K562 (cell line): ENCODE results near the gene BRSK1. TPM values are rescaled to one million over a fixed set of nuclear protein-coding genes. Genes with fewer than 3 reads are reported as not detected.

Source experiments
- ATF4 ChIP-seq: fragments of 450-650 bp; formaldehyde crosslinking; IDR thresholded peaks from 2 replicates; pipeline ENCODE4 v1.4.0; 2022; ENCODE audit warnings: mild to moderate bottlenecking, moderate library complexity
- CBX3 ChIP-seq, 2 experiments: IDR thresholded peaks; 1 replicate in 1 of 2; 2 replicates in 1 of 2; pipeline ENCODE4 v1.6.1; 2012; ENCODE audit warnings: inconsistent platforms in 2 of 2, low read length in 2 of 2, borderline replicate concordance in 1 of 2, control low read depth in 1 of 2
- MITF ChIP-seq: IDR thresholded peaks from 2 replicates; pipeline ENCODE4 v1.6.1; 2014; ENCODE audit warnings: antibody characterized with exemption
- PHTF2 ChIP-seq: fragments of 250-450 bp; sonication (Bioruptor Pico); IDR thresholded peaks from 2 replicates; pipeline ENCODE4 v1.5.0; 2021; ENCODE audit warnings: mild to moderate bottlenecking
- POLR2B ChIP-seq: fragments of 450-650 bp; IDR thresholded peaks from 2 replicates; pipeline ENCODE4 v1.6.1; 2018; ENCODE audit warnings: low read depth; ENCODE audit not compliant: partially characterized antibody
- TOE1 ChIP-seq, 2 experiments: fragments of 450-650 bp in 1 of 2; sonication (generic) in 1 of 2; formaldehyde crosslinking in 1 of 2; IDR thresholded peaks; 2 replicates each; pipeline versions ENCODE4 v1.7.1 to v1.8.0; 2016 to 2022; ENCODE audit warnings: borderline replicate concordance in 2 of 2, mild to moderate bottlenecking in 2 of 2, antibody characterized with exemption in 1 of 2, inconsistent platforms in 1 of 2, low read depth in 1 of 2, missing genetic modification reagents in 1 of 2, moderate library complexity in 1 of 2
- TSHZ1 ChIP-seq: fragments of 250-450 bp; sonication (Bioruptor Pico); IDR thresholded peaks from 2 replicates; pipeline ENCODE4 v1.4.0; 2020; ENCODE audit warnings: mild to moderate bottlenecking, moderate library complexity
- ZHX1 ChIP-seq: fragments of 150-350 bp; conservative IDR thresholded peaks from 2 replicates; pipeline ENCODE4 v1.6.1; 2014; ENCODE audit warnings: low read length
- ZNF609 ChIP-seq: sonication (generic); formaldehyde crosslinking; IDR thresholded peaks from 2 replicates; pipeline ENCODE4 v1.8.1; 2023; ENCODE audit warnings: missing genetic modification reagents, mild to moderate bottlenecking, borderline replicate concordance
- polyA plus RNA-seq, 8 experiments: library from polyadenylated mRNA; depleted of rRNA in 4 of 8; stranded (reverse) in 5 of 8; unstranded in 3 of 8; fragments of >200 nt; fragmentation: Nextera tagmentation in 2 of 8; fragmentation: Illumina TruSeq in 1 of 8; extraction: Ambion mirVana in 2 of 8; extraction: Trizol in 1 of 8; gene quantifications; 2 replicates each; pipeline versions ENCODE4 v1.2.1 to v1.2.3, GENCODE V29; 2011 to 2014; ENCODE audit warnings: inconsistent platforms in 1 of 8, missing spikeins in 1 of 8
- total RNA-seq, 7 experiments: library from RNA; depleted of rRNA in 6 of 7; stranded (reverse); fragments of >200 nt in 6 of 7; fragmentation: Illumina TruSeq in 2 of 7; extraction: Trizol in 2 of 7; gene quantifications; 2 replicates each; pipeline versions ENCODE4 v1.2.1 to v1.2.3, GENCODE V29; 2011 to 2021; ENCODE audit warnings: low replicate concordance in 1 of 7

Gene BRSK1
- total and polyA plus RNA-seq, 9 of the 15 experiments (the other 6 are each of a cell fraction or from before 2014, with no cell fraction given), result 1.7 to 9.3 (median 3.8) TPM; not detected in 2

- TF ChIP-seq ZHX1 (no peak), TOE1 (IDR thresholded peaks at IDR 0.05; ENCODE audit: borderline replicate concordance) (no peak), TOE1 (CRISPR knock-in tag; IDR thresholded peaks at IDR 0.05; ENCODE audit: borderline replicate concordance, low read depth) (no peak), PHTF2 (CRISPR knock-in tag) (no peak), MITF (no peak), ATF4 (CRISPR knock-in tag) (no peak), TSHZ1 (CRISPR knock-in tag) (no peak), ZNF609 (no peak), POLR2B (peak; percentile 36), CBX3 (IDR thresholded peaks at IDR 0.05; ENCODE audit: borderline replicate concordance in 1 of 2, low read length in 2 of 2) (0 out of 3 replicates have a peak, but pooled peaks of 1 of the 2 experiments have one; percentile 39)
Measured at GRCh38 chr19:55279770-55280643, 3.8 kb upstream of the BRSK1 start, which contains the start of gene HSPBP1 (continued).
